Ectodermal cell (in vitro differentiated cells): ENCODE measurements around the gene MALRD1.

Experiments used
- H3K27ac ChIP-seq: 2 replicates; pipeline ENCODE4 v1.7.0; 2013; ENCODE audit warnings: mild to moderate bottlenecking, low read depth, low read length; ENCODE audit not compliant: insufficient read depth, poor library complexity, severe bottlenecking
- H3K27me3 ChIP-seq: 2 replicates; pipeline ENCODE4 v1.7.0; 2013; ENCODE audit warnings: mild to moderate bottlenecking, low read length; ENCODE audit not compliant: insufficient read depth, control insufficient read depth, poor library complexity, severe bottlenecking
- H3K36me3 ChIP-seq: one replicate; pipeline ENCODE4 v1.7.0; 2013; ENCODE audit warnings: low read length; ENCODE audit not compliant: control insufficient read depth, insufficient read depth
- H3K4me1 ChIP-seq: one replicate; pipeline ENCODE4 v1.7.0; 2013; ENCODE audit warnings: low read length; ENCODE audit not compliant: control insufficient read depth, insufficient read depth
- H3K4me3 ChIP-seq: 2 replicates; pipeline ENCODE4 v1.7.0; 2013; ENCODE audit warnings: low read depth, low read length, control low read depth; ENCODE audit not compliant: insufficient read depth
- H3K9me3 ChIP-seq: 2 replicates; pipeline ENCODE4 v1.7.0; 2013; ENCODE audit warnings: mild to moderate bottlenecking, low read length, moderate library complexity; ENCODE audit not compliant: control insufficient read depth
- WGBS, 2 experiments: methylation state at CpG; one replicate each; pipeline ENCODE4 v1.1.7; 2013; ENCODE audit warnings: missing lambda C conversion rate in 2 of 2; 5-methylcytosine and 5-hydroxymethylcytosine counted together

The MALRD1 gene

DNA sequence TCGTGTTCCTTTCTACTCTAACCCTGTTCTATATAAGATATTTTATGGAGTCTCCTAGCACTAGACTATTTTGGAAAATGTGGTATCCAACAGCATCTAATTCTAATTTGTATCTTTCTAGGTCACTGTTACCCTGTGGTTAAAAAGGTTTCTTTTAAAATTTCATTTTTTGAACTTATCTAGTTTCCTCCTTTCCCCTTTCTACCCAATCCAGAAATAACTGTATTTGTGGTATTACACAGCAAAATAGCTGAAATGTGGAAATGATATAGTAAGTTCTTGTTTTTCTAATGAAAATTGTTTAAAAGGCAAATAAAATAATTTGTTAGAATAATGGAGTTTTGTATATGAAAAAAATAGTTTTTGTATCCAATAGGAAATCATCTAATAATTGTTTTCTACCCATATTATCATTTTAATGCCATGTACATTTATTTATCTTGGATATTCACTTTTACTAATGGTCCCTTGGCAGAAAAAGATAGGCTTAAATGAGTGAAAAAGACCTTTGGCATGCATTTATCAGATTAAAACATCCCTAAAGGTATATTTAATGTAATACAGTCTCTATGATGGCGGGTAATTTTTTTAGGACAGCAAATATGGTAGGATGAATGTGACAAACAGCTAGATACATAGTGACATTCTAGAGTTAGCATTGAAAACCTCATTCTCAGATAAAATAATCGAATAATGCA is 592.1 kb downstream of the MALRD1 start:
- WGBS, 2 experiments, result 100% methylated on average over 1 of the region's 3 CpGs
- Histone ChIP-seq H3K4me1 (no peaks in the 10 kb centered on the region), H3K27ac (no peak overlapping the region), H3K36me3 (no peaks in the 10 kb centered on the region), H3K4me3 (no peak overlapping the region), H3K9me3 (no peaks in the 10 kb centered on the region), H3K27me3 (no peaks in the 10 kb centered on the region)

DNA sequence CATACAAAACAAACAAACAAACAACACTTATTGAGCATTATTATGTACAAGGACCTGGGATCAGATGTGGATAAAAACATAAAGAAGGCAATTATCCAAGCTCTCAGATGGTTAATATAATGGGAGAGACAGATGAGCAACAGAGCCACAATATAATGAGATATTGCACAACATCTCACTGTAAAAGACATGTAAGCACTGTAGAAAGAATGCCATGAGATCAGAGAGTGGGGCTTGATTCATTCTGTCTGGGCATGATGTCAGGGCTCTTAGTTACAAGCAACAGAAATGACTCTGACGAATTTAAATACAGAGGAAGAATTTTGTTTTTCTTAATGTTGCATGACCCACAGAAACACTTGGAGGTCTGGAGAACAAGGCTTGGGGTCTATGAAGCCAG is 602.9 kb downstream of the MALRD1 start:
- no peak overlapping the region for H3K27ac ChIP-seq
- no peaks in the 10 kb centered on the region for H3K27me3 ChIP-seq
- no peak overlapping the region for H3K4me3 ChIP-seq
- no peaks in the 10 kb centered on the region for H3K9me3 ChIP-seq
- H3K4me1 ChIP-seq, result no peaks in the 10 kb centered on the region
- WGBS, 2 experiments, result 90 to 93% methylated on average over 1 of the region's 1 CpG
- no peaks in the 10 kb centered on the region for H3K36me3 ChIP-seq

GRCh38 chr10:19652750-19653149 is 604.1 kb downstream of the MALRD1 start:
- Histone ChIP-seq H3K4me1 (no peaks in the 10 kb centered on the region), H3K4me3 (no peak overlapping the region), H3K36me3 (no peaks in the 10 kb centered on the region), H3K27ac (no peak overlapping the region), H3K27me3 (no peaks in the 10 kb centered on the region), H3K9me3 (no peaks in the 10 kb centered on the region)
- whole genome bisulfite sequencing, 2 experiments, result 79 to 90% methylated on average over 1 of the region's 1 CpG

DNA sequence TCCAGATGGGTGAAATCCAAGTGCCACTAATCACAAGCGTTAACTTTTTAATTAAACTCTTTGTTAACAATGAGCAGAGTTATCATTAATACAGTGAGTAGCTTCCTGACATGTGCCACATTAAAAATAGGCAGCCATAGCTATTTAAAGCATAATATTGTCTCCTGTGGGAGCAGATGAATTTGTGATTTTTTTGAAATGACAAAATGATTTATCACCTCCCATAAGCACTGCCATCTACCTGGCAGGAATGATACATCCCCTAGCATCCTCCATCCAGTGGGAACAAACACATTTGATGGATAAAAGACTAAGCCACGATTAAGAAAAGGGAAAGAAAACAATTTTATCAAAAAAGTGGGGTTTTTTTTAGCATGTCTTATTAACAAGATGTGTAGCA is 605.3 kb downstream of the MALRD1 start:
- Histone ChIP-seq H3K27ac (no peak overlapping the region), H3K4me1 (no peaks in the 10 kb centered on the region), H3K4me3 (no peak overlapping the region), H3K36me3 (no peaks in the 10 kb centered on the region), H3K9me3 (no peaks in the 10 kb centered on the region), H3K27me3 (no peaks in the 10 kb centered on the region)
- 100% methylated on average over 1 to 2 of the region's 2 CpGs for WGBS, 2 experiments

- no peaks in the 10 kb centered on the region for H3K4me1 ChIP-seq
- H3K27me3 ChIP-seq, result no peaks in the 10 kb centered on the region
- no peak overlapping the region for H3K27ac ChIP-seq
- H3K9me3 ChIP-seq, result no peaks in the 10 kb centered on the region
- 86 to 88% methylated on average over 2 to 3 of the region's 3 CpGs for WGBS, 2 experiments
- H3K4me3 ChIP-seq, result no peak overlapping the region
- H3K36me3 ChIP-seq, result no peaks in the 10 kb centered on the region
Observed at GRCh38 chr10:19654576-19654975, 606.0 kb downstream of the MALRD1 start.

DNA sequence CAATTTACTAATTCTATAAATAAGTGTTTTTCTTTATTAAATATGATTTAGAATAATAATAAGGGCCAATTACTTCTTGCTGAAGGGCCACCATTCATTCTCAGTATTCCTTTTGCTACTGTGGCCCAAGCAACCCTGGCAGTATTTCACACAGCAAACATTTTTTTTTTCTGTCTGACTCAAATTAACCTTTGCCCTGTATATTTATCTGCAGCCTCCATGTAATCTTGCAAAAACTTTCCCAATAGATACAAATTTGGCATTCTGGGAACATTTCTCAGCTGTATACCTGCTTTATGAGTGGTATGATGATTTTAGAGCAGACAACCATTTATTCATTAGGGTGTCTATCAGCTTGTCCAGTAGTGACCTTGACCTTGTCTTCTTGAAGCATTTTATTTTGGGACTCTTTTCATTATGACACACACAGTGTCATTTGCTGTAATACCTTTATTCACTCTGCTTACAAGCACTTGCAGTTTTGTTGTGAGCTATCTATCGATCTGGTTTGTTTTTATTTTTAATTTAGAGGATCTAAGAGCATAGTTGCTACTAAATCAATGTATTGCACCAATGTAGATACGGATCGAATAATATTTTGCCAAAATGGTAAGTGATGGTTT is 607.9 kb downstream of the MALRD1 start:
- Histone ChIP-seq H3K36me3 (no peaks in the 10 kb centered on the region), H3K27me3 (no peaks in the 10 kb centered on the region), H3K4me1 (no peaks in the 10 kb centered on the region), H3K4me3 (no peak overlapping the region), H3K27ac (no peak overlapping the region), H3K9me3 (no peaks in the 10 kb centered on the region)
- WGBS, 2 experiments, result 82 to 94% methylated on average over 3 of the region's 3 CpGs

DNA sequence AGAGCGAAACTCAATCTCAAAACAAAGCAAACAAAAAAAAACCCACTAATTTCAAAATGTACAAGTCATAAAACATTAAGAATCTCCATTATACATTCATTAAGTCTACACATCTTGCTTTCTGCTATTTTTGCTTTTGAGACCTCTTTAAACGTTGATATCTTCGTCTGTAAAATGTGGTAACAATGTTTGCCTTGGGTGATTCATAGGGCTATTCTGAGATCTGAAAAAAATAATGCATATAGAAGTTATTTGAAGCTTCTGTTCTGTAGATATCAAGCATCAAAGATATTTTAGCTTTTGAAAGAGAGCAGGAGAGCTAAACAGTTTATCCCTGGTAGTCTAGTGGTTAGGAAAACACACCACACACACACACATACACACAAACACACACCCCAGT is 609.5 kb downstream of the MALRD1 start:
- no peaks in the 10 kb centered on the region for H3K27me3 ChIP-seq
- no peak overlapping the region for H3K27ac ChIP-seq
- H3K4me1 ChIP-seq, result no peaks in the 10 kb centered on the region
- H3K4me3 ChIP-seq, result no peak overlapping the region
- no peaks in the 10 kb centered on the region for H3K9me3 ChIP-seq
- 89 to 99% methylated on average over 3 of the region's 3 CpGs for WGBS, 2 experiments
- H3K36me3 ChIP-seq, result no peaks in the 10 kb centered on the region

DNA sequence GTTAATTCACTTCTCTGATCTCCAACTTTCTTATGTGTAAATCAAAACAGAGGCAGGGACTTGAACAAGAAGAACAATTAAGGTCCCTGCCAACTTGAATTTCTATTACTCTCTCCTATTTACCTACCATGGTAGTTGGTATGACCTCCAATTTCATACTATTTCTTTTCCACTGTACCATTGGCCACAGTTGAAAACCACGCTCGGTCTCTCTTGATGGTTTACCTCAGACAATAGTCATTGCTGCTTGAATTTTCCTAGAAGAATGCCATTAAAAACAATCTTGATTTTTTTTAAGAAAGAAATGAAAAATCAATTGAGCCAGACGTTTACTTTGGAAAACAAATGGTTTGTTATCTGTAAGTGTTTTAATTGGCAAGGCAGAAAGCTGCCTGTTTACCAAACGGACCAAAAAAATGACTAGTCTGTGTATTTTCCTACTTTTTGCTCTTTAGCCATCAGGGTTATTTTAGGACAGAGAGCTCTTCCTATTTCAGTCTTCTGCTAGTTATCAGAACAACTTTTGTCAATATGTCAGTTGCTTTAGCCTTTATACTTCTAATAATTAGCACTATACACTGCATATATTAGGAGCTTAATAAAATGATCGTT is 610.1 kb downstream of the MALRD1 start:
- H3K27ac ChIP-seq, result no peak overlapping the region
- WGBS, 2 experiments, result 85 to 88% methylated on average over 4 to 5 of the region's 5 CpGs
- no peaks in the 10 kb centered on the region for H3K9me3 ChIP-seq
- H3K27me3 ChIP-seq, result no peaks in the 10 kb centered on the region
- no peaks in the 10 kb centered on the region for H3K4me1 ChIP-seq
- no peak overlapping the region for H3K4me3 ChIP-seq
- H3K36me3 ChIP-seq, result no peaks in the 10 kb centered on the region

- 90 to 94% methylated on average over 4 of the region's 4 CpGs for WGBS, 2 experiments
- Histone ChIP-seq H3K36me3 (no peaks in the 10 kb centered on the region), H3K27me3 (no peaks in the 10 kb centered on the region), H3K4me3 (no peak overlapping the region), H3K27ac (no peak overlapping the region), H3K9me3 (no peaks in the 10 kb centered on the region), H3K4me1 (no peaks in the 10 kb centered on the region)
Observed at GRCh38 chr10:19659920-19660655, 611.5 kb downstream of the MALRD1 start.

DNA sequence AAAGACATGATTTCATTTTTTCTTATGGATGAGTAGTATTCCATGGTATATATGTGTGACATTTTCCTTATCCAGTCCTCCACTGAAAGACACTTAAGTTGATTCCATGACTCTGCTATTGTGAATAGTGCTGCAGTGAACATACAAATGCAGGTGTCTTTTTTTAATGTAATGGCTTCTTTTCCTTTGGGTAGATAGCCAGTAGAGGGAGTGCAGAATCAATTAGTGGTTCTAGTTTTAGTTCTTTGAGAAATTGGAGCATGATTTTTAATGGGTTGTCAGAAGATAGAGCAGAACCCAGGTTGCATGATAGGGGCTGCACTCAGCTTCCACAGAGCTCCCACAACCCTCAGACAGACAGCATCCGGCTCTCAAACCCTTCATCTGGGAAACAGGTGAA is 614.7 kb downstream of the MALRD1 start:
- H3K36me3 ChIP-seq, result no peaks in the 10 kb centered on the region
- H3K27me3 ChIP-seq, result no peaks in the 10 kb centered on the region
- H3K9me3 ChIP-seq, result no peaks in the 10 kb centered on the region
- H3K4me1 ChIP-seq, result no peaks in the 10 kb centered on the region
- WGBS, 2 experiments, result 90 to 100% methylated on average over 1 of the region's 1 CpG
- no peak overlapping the region for H3K27ac ChIP-seq
- H3K4me3 ChIP-seq, result no peak overlapping the region
